Fibroblast of pulmonary artery (primary cell): ENCODE data around the gene ZNF440.
"Not testable (repeated sequence)": the region's sequence is repeated elsewhere in the genome, so short reads cannot be mapped to it uniquely, and the experiment has no call there.

ENCODE experiments used
- DNase-seq: peaks from one replicate; pipeline ENCODE4 v3.0.0-alpha.2; 2010; ENCODE audit warnings: low read depth
- H3K4me3 ChIP-seq: replicated peaks from 2 replicates; pipeline ENCODE4 v1.5.1; 2011; ENCODE audit warnings: low read depth, mild to moderate bottlenecking, control low read depth, low read length, moderate library complexity
- CTCF ChIP-seq: IDR thresholded peaks from 2 replicates; pipeline ENCODE4 v1.5.1; 2011; ENCODE audit warnings: mild to moderate bottlenecking, control low read depth, low read length, inconsistent platforms; ENCODE audit errors: missing control alignments

Gene ZNF440

GRCh38 chr19:11814029-11814699, at the start of gene ZNF440:
Gene ZNF440, plus strand, starts transcription at chr19:11814273. Its CDS starts 175 bp downstream, at chr19:11814448.
- TF ChIP-seq CTCF, result no peak
- peak within 1 kb of the TSS; percentile 78 for H3K4me3 ChIP-seq
- peak; percentile 93 for DNase-seq

GRCh38 chr19:11766597-11767591, 47.2 kb upstream of the ZNF440 start, which contains the start of gene ZNF441:
Gene ZNF441, plus strand, starts transcription at chr19:11767000. Its CDS starts 194 bp downstream, at chr19:11767194.
- TF ChIP-seq CTCF, result no peak
- peak within 1 kb of the TSS; percentile 90 for H3K4me3 ChIP-seq
- peak; percentile 95 for DNase-seq

- no peak for TF ChIP-seq CTCF
- DNase-seq, result peak; percentile 42
- H3K4me3 ChIP-seq, result peak overlapping the region; percentile 90
Observed at GRCh38 chr19:11767633-11768133, 46.4 kb upstream of the ZNF440 start.

- DNase-seq, result no peak
Observed at GRCh38 chr19:11769995-11770394, 44.1 kb upstream of the ZNF440 start.

GRCh38 chr19:11771520-11771919, 42.6 kb upstream of the ZNF440 start:
- not testable (repeated sequence) for DNase-seq, H3K4me3 ChIP-seq

More at GRCh38 chr19:11769995-11770394, 44.1 kb upstream of the ZNF440 start:
- no peak overlapping the region for H3K4me3 ChIP-seq
- TF ChIP-seq CTCF, result no peak

GRCh38 chr19:11776669-11777068, 37.4 kb upstream of the ZNF440 start:
- H3K4me3 ChIP-seq, DNase-seq: not testable (repeated sequence)

GRCh38 chr19:11780431-11781020, 33.5 kb upstream of the ZNF440 start:
- H3K4me3 ChIP-seq, result no peak overlapping the region
- no peak for TF ChIP-seq CTCF

More at GRCh38 chr19:11780431-11781020, 33.5 kb upstream of the ZNF440 start:
- peak; percentile 3 for DNase-seq
